ENCODE measurements around the gene ADAT3. TPM values are rescaled to one million over a fixed set of nuclear protein-coding genes. Genes with fewer than 3 reads are reported as not detected.

Gene ADAT3
- total and polyA plus RNA-seq, 4 donors: 1.3 to 3.3 (median 2.1) TPM

DNA sequence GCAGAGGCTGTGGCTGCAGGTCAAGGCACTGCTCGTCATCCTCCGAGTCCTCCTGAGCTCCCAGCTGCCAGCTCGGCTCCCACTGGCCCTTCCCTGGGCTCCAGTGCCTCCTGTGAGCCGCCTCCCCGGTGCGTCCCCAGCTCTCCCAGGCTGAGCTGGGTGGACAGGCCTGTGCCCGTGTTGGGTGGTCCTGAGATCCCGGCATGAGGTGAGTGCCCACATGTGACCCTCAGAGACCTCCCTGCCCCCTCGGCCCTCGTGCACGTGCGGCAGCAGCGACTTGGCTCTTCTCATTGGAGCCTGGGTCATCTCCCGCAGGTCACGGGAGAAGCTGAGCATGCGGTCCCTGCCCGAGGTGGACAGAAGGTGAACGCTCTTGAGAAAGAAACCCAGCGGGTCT is 15.4 kb downstream of the ADAT3 start:
- Histone ChIP-seq H3K9me3 (ENCODE audit: control insufficient read depth in 4 of 4, low read length in 3 of 4) (no peaks in the 10 kb centered on the region), H3K27ac (ENCODE audit: low read depth in 1 of 2, low read length in 2 of 2) (no peak overlapping the region), H3K36me3 (ENCODE audit: control insufficient read depth in 4 of 4, insufficient read depth in 3 of 4, low read depth in 1 of 4, low read length in 3 of 4) (peaks cover 5 to 40% (median 12%) of the 10 kb centered on the region in 4 donors), H3K9ac (ENCODE audit: low read depth in 1 of 2, low read length in 2 of 2) (no peak overlapping the region), H3K4me1 (ENCODE audit: control insufficient read depth in 4 of 4, insufficient read depth in 4 of 4, low read length in 3 of 4) (no peaks in the 10 kb centered on the region), H3K27me3 (ENCODE audit: control insufficient read depth in 4 of 4, insufficient read depth in 4 of 4, low read length in 3 of 4) (no peaks in the 10 kb centered on the region), H3K4me3 (ENCODE audit: low read depth in 1 of 3, low read length in 3 of 3) (no peak overlapping the region)
- TF ChIP-seq, protein P1, sequence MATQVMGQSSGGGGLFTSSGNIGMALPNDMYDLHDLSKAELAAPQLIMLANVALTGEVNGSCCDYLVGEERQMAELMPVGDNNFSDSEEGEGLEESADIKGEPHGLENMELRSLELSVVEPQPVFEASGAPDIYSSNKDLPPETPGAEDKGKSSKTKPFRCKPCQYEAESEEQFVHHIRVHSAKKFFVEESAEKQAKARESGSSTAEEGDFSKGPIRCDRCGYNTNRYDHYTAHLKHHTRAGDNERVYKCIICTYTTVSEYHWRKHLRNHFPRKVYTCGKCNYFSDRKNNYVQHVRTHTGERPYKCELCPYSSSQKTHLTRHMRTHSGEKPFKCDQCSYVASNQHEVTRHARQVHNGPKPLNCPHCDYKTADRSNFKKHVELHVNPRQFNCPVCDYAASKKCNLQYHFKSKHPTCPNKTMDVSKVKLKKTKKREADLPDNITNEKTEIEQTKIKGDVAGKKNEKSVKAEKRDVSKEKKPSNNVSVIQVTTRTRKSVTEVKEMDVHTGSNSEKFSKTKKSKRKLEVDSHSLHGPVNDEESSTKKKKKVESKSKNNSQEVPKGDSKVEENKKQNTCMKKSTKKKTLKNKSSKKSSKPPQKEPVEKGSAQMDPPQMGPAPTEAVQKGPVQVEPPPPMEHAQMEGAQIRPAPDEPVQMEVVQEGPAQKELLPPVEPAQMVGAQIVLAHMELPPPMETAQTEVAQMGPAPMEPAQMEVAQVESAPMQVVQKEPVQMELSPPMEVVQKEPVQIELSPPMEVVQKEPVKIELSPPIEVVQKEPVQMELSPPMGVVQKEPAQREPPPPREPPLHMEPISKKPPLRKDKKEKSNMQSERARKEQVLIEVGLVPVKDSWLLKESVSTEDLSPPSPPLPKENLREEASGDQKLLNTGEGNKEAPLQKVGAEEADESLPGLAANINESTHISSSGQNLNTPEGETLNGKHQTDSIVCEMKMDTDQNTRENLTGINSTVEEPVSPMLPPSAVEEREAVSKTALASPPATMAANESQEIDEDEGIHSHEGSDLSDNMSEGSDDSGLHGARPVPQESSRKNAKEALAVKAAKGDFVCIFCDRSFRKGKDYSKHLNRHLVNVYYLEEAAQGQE (IDR thresholded peaks at IDR 0.05): no peak
- TF ChIP-seq RXRA (IDR thresholded peaks at IDR 0.05) (no peak), FOXA2 (IDR thresholded peaks at IDR 0.05) (no peak), FOXA1 (IDR thresholded peaks at IDR 0.05) (no peak), EGR1 (IDR thresholded peaks at IDR 0.05; ENCODE audit: low read depth in 2 of 2) (no peak), TAF1 (conservative IDR thresholded peaks at IDR 0.05) (no peak), HNF4G (IDR thresholded peaks at IDR 0.05) (no peak), YY1 (IDR thresholded peaks at IDR 0.05) (no peak), RAD21 (IDR thresholded peaks at IDR 0.05) (no peak), HNF4A (conservative IDR thresholded peaks at IDR 0.05) (no peak), NR2F2 (IDR thresholded peaks at IDR 0.05) (no peak), JUND (IDR thresholded peaks at IDR 0.05) (no peak)
- TF ChIP-seq, protein P2, sequence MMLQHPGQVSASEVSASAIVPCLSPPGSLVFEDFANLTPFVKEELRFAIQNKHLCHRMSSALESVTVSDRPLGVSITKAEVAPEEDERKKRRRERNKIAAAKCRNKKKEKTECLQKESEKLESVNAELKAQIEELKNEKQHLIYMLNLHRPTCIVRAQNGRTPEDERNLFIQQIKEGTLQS (IDR thresholded peaks at IDR 0.05): no peak
- TF ChIP-seq, protein P3, sequence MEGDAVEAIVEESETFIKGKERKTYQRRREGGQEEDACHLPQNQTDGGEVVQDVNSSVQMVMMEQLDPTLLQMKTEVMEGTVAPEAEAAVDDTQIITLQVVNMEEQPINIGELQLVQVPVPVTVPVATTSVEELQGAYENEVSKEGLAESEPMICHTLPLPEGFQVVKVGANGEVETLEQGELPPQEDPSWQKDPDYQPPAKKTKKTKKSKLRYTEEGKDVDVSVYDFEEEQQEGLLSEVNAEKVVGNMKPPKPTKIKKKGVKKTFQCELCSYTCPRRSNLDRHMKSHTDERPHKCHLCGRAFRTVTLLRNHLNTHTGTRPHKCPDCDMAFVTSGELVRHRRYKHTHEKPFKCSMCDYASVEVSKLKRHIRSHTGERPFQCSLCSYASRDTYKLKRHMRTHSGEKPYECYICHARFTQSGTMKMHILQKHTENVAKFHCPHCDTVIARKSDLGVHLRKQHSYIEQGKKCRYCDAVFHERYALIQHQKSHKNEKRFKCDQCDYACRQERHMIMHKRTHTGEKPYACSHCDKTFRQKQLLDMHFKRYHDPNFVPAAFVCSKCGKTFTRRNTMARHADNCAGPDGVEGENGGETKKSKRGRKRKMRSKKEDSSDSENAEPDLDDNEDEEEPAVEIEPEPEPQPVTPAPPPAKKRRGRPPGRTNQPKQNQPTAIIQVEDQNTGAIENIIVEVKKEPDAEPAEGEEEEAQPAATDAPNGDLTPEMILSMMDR (IDR thresholded peaks at IDR 0.05; ENCODE audit: low read depth, low read length, missing input control): no peak
- TF ChIP-seq, protein P4, sequence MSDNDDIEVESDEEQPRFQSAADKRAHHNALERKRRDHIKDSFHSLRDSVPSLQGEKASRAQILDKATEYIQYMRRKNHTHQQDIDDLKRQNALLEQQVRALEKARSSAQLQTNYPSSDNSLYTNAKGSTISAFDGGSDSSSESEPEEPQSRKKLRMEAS (IDR thresholded peaks at IDR 0.05): no peak
- TF ChIP-seq, protein P5, sequence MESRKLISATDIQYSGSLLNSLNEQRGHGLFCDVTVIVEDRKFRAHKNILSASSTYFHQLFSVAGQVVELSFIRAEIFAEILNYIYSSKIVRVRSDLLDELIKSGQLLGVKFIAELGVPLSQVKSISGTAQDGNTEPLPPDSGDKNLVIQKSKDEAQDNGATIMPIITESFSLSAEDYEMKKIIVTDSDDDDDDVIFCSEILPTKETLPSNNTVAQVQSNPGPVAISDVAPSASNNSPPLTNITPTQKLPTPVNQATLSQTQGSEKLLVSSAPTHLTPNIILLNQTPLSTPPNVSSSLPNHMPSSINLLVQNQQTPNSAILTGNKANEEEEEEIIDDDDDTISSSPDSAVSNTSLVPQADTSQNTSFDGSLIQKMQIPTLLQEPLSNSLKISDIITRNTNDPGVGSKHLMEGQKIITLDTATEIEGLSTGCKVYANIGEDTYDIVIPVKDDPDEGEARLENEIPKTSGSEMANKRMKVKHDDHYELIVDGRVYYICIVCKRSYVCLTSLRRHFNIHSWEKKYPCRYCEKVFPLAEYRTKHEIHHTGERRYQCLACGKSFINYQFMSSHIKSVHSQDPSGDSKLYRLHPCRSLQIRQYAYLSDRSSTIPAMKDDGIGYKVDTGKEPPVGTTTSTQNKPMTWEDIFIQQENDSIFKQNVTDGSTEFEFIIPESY (IDR thresholded peaks at IDR 0.05): no peak
- WGBS: 96% methylated on average over 19 of the region's 19 CpGs
- no peak for DNase-seq (ENCODE audit: low spot score)

DNA sequence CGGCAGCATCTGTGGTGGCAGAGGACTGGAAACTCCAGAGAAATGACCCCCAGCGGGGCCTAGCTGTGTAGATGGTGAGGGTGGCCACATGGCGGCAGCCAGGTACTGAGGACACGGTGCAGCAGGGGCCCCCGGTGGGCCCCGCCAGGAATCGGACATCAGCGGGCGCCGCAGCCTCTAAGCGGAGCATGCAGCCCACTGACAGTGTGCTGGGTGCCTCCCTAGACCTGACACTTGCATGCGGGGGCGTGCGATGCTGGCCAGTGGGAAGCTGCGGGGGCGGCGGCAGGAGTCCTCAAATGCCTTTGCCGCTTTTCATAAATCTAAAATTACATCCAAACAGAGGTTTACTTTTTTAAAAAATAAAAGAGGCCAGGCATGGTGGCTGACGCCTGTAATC is 16.1 kb downstream of the ADAT3 start:
- 96% methylated on average over 19 of the region's 19 CpGs for WGBS
- H3K36me3 ChIP-seq (ENCODE audit: control insufficient read depth in 4 of 4, insufficient read depth in 3 of 4, low read depth in 1 of 4, low read length in 3 of 4): peaks cover 5 to 40% (median 12%) of the 10 kb centered on the region in 4 donors
- H3K4me1 ChIP-seq (ENCODE audit: control insufficient read depth in 4 of 4, insufficient read depth in 4 of 4, low read length in 3 of 4): no peaks in the 10 kb centered on the region
- no peak overlapping the region for H3K27ac ChIP-seq (ENCODE audit: low read depth in 1 of 2, low read length in 2 of 2)
- H3K9ac ChIP-seq (ENCODE audit: low read depth in 1 of 2, low read length in 2 of 2): no peak overlapping the region
- no peak overlapping the region for H3K4me3 ChIP-seq (ENCODE audit: low read depth in 1 of 3, low read length in 3 of 3)
- no peaks in the 10 kb centered on the region for H3K9me3 ChIP-seq (ENCODE audit: control insufficient read depth in 4 of 4, low read length in 3 of 4)
- TF ChIP-seq TAF1 (conservative IDR thresholded peaks at IDR 0.05) (no peak), FOXA2 (IDR thresholded peaks at IDR 0.05) (no peak)
- no peaks in the 10 kb centered on the region for H3K27me3 ChIP-seq (ENCODE audit: control insufficient read depth in 4 of 4, insufficient read depth in 4 of 4, low read length in 3 of 4)
- no peak for DNase-seq (ENCODE audit: low spot score)
